HEK293T (cell line): ENCODE data around the gene ABCC2.

ENCODE experiments used
- ARNT ChIP-seq: fragments of 450-650 bp; IDR thresholded peaks from 2 replicates; pipeline ENCODE4 v1.6.1; 2017; ENCODE audit warnings: mild to moderate bottlenecking
- BHLHE40 ChIP-seq: fragments of 450-650 bp; IDR thresholded peaks from 2 replicates; pipeline ENCODE4 v1.6.1; 2016; ENCODE audit warnings: mild to moderate bottlenecking, moderate library complexity, borderline replicate concordance
- CTBP1 ChIP-seq: fragments of 450-650 bp; IDR thresholded peaks from 2 replicates; pipeline ENCODE4 v1.6.1; 2016; ENCODE audit warnings: borderline replicate concordance
- FOXA1 ChIP-seq: fragments of 450-650 bp; IDR thresholded peaks from 2 replicates; pipeline ENCODE4 v1.6.1; 2016; ENCODE audit warnings: mild to moderate bottlenecking
- FOXK2 ChIP-seq: fragments of 450-650 bp; IDR thresholded peaks from 2 replicates; pipeline ENCODE4 v1.6.1; 2016; ENCODE audit warnings: mild to moderate bottlenecking
- HDGF ChIP-seq: fragments of 450-650 bp; IDR thresholded peaks from 2 replicates; pipeline ENCODE4 v1.6.1; 2017; ENCODE audit warnings: antibody characterized with exemption, borderline replicate concordance
- L3MBTL2 ChIP-seq: fragments of 450-650 bp; conservative IDR thresholded peaks from 2 replicates; pipeline ENCODE4 v1.6.1; 2016; ENCODE audit warnings: mild to moderate bottlenecking
- TARDBP ChIP-seq: fragments of 450-650 bp; IDR thresholded peaks from 2 replicates; pipeline ENCODE4 v1.6.1; 2016
- ZNF384 ChIP-seq: fragments of 450-650 bp; IDR thresholded peaks from 2 replicates; pipeline ENCODE4 v1.6.1; 2016

DNA sequence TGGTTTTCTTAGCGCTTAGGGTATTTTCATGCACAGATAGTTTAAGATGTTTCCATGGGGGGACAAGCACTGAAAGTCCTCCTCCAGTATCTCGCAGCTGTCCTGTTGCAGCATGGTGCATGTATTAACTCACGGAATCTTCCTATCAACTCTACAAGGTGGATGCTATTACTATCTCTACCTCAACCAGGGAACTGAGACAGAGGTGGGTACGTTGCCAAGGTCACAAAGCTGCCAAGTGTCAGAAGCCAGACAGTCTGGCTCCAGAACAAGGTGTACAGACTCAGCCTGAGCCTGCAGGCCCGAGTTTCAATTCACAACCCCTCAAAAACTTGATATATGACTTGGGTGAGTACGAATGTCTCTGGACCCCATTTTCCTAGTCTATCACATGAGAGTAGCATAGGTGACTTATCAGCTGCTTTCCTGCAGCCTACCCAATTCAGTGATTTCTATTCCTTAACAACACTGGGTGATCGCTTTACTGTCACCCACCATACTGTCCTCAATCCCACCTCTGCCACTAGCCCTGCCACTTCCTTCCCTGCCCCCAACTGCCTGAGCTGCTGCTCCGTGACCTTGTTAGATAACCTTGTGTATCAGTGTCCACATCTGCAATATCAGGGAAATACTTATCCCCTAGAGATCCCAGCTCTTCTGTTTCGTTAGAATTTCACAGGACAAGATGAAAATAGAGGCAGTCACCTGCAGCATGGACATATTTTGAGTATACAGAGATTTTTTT is 92.1 kb downstream of the ABCC2 start:
- TF ChIP-seq TARDBP = no peak
- no peak for TF ChIP-seq BHLHE40
- TF ChIP-seq L3MBTL2 = no peak
- TF ChIP-seq ZNF384 = no peak
- no peak for TF ChIP-seq HDGF
- TF ChIP-seq FOXK2 = no peak
- TF ChIP-seq FOXA1 = no peak
- no peak for TF ChIP-seq CTBP1
- no peak for TF ChIP-seq ARNT
